WTC11 (cell line): ENCODE data around the gene NPIPA7. TPM values are rescaled to one million over a fixed set of nuclear protein-coding genes. Genes with fewer than 3 reads are reported as not detected.
"Not testable (repeated sequence)": the region's sequence is repeated elsewhere in the genome, so short reads cannot be mapped to it uniquely, and the experiment has no call there.

Experiments
- ATAC-seq: fragments of 200-7000 bp; cut with Tn5 transposase; 2 replicates; pipeline ENCODE4 v1.10.0; 2021; ENCODE audit warnings: mild to moderate bottlenecking, moderate library complexity
- CTCF ChIA-PET: fragments of 300-600 bp; sonication (Branson Sonifier 250); formaldehyde crosslinking; loops from one replicate; lab custom pipeline; 2021; ENCODE audit warnings: antibody characterized with exemption; lab: Charles Lee
- POLR2A ChIA-PET: fragments of 350-600 bp; sonication (Branson Sonifier 250); formaldehyde crosslinking; loops from one replicate; lab custom pipeline; 2021; ENCODE audit warnings: antibody characterized with exemption; lab: Charles Lee
- DNase-seq: peaks from one replicate; pipeline ENCODE4 v3.0.0; 2021; ENCODE audit warnings: low spot score
- H3K27ac Mint-ChIP-seq: 2 replicates; pipeline ENCODE4 v1.8.0; 2021; ENCODE audit warnings: mixed read lengths
- H3K27me3 Mint-ChIP-seq: 2 replicates; pipeline ENCODE4 v1.8.0; 2021; ENCODE audit warnings: low read depth, mild to moderate bottlenecking, moderate library complexity, mixed read lengths
- H3K36me3 Mint-ChIP-seq: 2 replicates; pipeline ENCODE4 v1.8.0; 2021; ENCODE audit warnings: mixed read lengths
- H3K4me1 Mint-ChIP-seq: 2 replicates; pipeline ENCODE4 v1.8.0; 2022; ENCODE audit warnings: mixed read lengths
- H3K4me3 Mint-ChIP-seq: 2 replicates; pipeline ENCODE4 v1.8.0; 2021; ENCODE audit warnings: mild to moderate bottlenecking, moderate library complexity, mixed read lengths
- H3K9me3 Mint-ChIP-seq: 2 replicates; pipeline ENCODE4 v1.8.0; 2021; ENCODE audit warnings: mixed read lengths
- microRNA-seq: library from miRNA; unstranded; fragments of <30 nt; microRNA quantifications from one replicate; pipeline ENCODE4 v1.2.0, GENCODE V29; 2022; ENCODE audit warnings: borderline number of aligned reads
- total RNA-seq: library from RNA; stranded (reverse); gene quantifications from 3 replicates; pipeline ENCODE4 v1.2.3, GENCODE V29; 2021

Gene NPIPA7
- total RNA-seq, 1 experiment from 2014 or later, result 8.5 TPM

- H3K4me3 Mint-ChIP-seq, H3K27me3 Mint-ChIP-seq, CTCF ChIA-PET, POLR2A ChIA-PET, ATAC-seq, H3K4me1 Mint-ChIP-seq, H3K36me3 Mint-ChIP-seq, H3K27ac Mint-ChIP-seq, DNase-seq, H3K9me3 Mint-ChIP-seq: not testable (repeated sequence)
These were observed 55.8 kb downstream of the NPIPA7 start for GRCh38 chr16:16434711-16435110.

- CTCF ChIA-PET, result not testable (repeated sequence)
These were observed 62.5 kb downstream of the NPIPA7 start for GRCh38 chr16:16441401-16441800.

More at GRCh38 chr16:16441401-16441800, 62.5 kb downstream of the NPIPA7 start:
- POLR2A ChIA-PET, ATAC-seq, H3K4me1 Mint-ChIP-seq, H3K36me3 Mint-ChIP-seq, H3K4me3 Mint-ChIP-seq, DNase-seq, H3K27me3 Mint-ChIP-seq, H3K9me3 Mint-ChIP-seq, H3K27ac Mint-ChIP-seq: not testable (repeated sequence)

Small RNA genes lying within 50 kb of the gene (microRNA-seq; reads per million reads assigned to microRNA genes)
- gene MIR6511A3 (not detected), gene MIR6770-2 (not detected)

Other genes starting within 250 kb of the NPIPA7 start
- 1.3 to 2.0 TPM (median 1.8 TPM) in 3 replicates for gene ABCC6, start 155.6 kb upstream of the NPIPA7 start, total RNA-seq
- 14.8 to 20.5 TPM (median 15.9 TPM) in 3 replicates for gene NOMO3, start 146.6 kb upstream of the NPIPA7 start, total RNA-seq